ENCODE results near the gene LCT.

DNA sequence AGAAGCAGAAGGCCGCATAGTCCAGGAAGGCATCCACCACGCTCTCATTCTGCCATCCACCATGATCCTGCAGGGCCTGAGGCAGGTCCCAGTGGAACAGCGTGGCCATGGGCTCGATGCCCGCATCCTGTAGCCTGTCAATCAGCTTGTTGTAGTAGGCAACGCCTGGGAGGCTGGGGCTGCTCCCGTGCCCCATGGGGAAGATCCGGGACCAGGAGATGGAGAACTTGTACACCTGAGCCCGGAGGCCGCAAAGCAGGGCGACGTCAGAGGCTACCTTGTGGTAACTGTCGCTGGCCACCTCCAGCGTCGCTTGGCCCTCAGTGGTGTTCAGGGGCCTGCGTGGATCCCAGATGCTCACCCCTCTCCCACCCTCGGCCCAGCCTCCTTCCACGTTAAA is 19.5 kb downstream of the LCT start:
- TF ChIP-seq, protein P1, sequence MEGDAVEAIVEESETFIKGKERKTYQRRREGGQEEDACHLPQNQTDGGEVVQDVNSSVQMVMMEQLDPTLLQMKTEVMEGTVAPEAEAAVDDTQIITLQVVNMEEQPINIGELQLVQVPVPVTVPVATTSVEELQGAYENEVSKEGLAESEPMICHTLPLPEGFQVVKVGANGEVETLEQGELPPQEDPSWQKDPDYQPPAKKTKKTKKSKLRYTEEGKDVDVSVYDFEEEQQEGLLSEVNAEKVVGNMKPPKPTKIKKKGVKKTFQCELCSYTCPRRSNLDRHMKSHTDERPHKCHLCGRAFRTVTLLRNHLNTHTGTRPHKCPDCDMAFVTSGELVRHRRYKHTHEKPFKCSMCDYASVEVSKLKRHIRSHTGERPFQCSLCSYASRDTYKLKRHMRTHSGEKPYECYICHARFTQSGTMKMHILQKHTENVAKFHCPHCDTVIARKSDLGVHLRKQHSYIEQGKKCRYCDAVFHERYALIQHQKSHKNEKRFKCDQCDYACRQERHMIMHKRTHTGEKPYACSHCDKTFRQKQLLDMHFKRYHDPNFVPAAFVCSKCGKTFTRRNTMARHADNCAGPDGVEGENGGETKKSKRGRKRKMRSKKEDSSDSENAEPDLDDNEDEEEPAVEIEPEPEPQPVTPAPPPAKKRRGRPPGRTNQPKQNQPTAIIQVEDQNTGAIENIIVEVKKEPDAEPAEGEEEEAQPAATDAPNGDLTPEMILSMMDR (conservative IDR thresholded peaks at IDR 0.05), result no peak
- no peak for TF ChIP-seq EZH2 (IDR thresholded peaks at IDR 0.05; ENCODE audit: low read depth)

Data from PC-9 (cell line).